Upper lobe of left lung (tissue), 4 donors: Measurements from ENCODE around the gene ADNP2.

ENCODE experiments used
- CTCF ChIP-seq, 6 experiments: fragments of 450-650 bp in 4 of 6; fragments of 200-600 bp in 2 of 6; sonication (generic) in 2 of 6; IDR thresholded peaks; one replicate each; pipeline ENCODE4 v1.5.1; 2016 to 2019; ENCODE audit warnings: antibody characterized with exemption in 6 of 6
- EP300 ChIP-seq, 4 donors: sonication (generic); formaldehyde crosslinking; IDR thresholded peaks; one replicate each; pipeline ENCODE4 v1.5.1; 2017; ENCODE audit warnings: antibody characterized with exemption in 4 of 4, control low read depth in 2 of 4

- TF ChIP-seq CTCF (IDR thresholded peaks at IDR 0.05): no peak
- TF ChIP-seq EP300 (IDR thresholded peaks at IDR 0.05): no peak
Observed at GRCh38 chr18:80127635-80128034, 18.6 kb downstream of the ADNP2 start.
